Glomerular endothelial cell (primary cell): ENCODE data around the gene BRPF3. TPM values are rescaled to one million over a fixed set of nuclear protein-coding genes. Genes with fewer than 3 reads are reported as not detected.

Experiments
- DNase-seq: peaks from one replicate; pipeline ENCODE4 v3.0.0-alpha.2; 2011; ENCODE audit warnings: low read depth, low spot score; ENCODE audit errors: extremely low read depth
- total RNA-seq: library from RNA; depleted of rRNA; stranded (reverse); fragments of >200 nt; gene quantifications from 2 replicates; pipeline ENCODE4 v1.2.3, GENCODE V29; 2015

The BRPF3 gene
- total RNA-seq, 1 donor from 2014 or later = 21.8 TPM

DNA sequence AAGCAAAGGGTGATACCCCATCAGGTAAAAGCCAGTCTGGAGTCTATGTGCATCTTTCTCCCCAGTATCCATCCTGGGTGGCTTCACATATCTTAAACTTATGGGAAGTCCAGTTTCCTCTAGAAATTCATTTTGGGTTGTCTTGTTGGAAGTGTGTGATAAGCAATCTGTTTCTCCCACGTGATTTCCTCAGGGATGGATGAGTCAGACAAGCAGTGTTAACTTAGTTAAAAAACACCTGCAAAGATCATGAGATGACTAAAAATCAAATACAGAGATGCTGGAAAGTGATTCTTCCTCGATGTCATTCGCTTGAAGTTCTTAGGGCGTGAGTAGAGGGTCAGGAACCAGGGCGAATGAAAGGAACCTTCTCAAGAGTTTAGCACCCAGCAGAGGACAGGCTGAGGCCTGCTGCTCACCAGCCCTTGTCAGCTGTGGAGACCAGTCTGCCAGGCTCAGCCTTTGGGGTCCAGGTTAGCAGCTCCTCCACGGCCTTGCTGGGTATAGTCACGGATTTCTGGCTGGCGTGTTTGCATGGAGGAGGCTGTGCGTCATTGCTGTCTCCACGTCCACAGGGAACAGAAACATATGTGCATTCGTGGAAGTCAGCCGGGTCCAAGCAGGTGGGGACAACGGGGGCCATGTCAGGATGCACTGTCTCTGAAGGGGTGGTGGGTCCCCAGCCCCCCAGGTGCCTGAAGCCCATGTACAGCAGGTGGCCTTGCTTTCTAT is 70.5 kb downstream of the BRPF3 start:
- DNase-seq = no peak

DNA sequence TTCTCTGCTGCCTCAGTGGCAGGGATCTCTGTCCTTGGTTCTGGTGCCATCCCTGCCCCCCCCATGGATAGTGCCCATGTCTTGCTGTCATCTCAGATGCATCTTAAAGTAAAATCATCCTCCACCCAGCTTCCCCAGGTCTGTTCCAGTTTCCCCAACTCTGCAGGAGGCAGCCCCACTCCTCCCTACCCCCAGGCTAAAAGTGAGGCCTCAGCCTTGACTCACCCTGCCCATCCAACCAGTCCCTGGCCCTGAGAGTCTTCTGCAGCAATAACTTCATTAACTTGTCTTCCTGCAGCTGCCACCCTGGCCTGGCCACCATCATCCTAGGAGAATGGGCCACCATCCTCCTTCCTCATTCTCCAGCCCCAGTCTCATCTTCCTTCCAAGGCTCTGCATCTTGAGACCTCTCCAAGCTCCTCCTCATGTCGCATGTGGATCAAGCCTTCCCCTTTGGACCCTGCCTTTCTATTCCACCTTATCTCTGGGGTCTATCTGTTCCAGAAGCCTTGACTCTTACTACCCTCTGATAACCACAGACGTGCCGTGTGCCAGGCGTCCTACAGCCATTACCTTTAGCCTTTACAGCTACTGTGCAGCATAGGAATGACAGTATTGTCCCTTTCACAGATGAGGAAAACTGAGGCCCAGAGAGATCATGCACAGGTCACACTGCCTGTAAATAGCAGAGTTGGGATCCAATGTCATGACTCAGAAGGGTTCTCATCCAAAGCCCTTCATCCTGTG is 71.4 kb downstream of the BRPF3 start:
- DNase-seq = no peak

DNA sequence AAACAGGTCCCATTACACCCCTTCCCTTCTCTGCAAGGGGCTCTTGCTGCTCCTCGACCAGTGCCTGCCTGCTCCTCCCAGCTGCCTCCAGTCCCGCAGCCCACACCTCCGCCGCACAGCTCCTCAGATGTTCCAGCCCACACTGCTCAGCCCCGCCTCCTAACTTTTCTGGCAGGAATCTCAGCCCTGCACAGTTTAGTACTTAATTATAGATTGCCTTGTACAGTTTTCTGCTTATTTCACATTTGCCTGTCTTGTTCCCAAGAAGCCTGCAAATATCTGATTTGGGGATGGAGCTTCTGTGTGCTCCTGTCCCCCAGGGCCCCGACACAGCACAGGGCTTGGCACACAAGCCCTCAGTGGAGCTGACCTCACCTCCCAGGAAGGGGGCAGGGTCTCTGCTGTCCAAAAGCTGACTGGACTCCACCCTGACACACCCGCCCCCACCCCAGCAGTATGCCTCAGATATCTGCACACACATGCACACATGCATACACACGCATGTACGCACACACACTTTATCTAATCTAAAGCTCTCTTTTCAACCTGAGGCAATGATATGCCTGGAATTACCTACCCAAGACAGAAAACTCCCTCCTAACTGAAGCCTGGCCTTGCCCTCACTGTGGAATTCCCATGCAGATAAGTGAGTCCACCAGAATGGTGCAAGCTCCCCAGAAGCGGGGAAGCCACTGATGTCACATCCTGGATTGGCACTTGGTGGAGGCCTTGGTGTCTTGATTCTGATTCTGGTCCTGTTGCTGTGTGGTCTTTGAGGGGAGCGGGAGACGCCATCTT is 72.1 kb downstream of the BRPF3 start:
- DNase-seq = no peak

DNA sequence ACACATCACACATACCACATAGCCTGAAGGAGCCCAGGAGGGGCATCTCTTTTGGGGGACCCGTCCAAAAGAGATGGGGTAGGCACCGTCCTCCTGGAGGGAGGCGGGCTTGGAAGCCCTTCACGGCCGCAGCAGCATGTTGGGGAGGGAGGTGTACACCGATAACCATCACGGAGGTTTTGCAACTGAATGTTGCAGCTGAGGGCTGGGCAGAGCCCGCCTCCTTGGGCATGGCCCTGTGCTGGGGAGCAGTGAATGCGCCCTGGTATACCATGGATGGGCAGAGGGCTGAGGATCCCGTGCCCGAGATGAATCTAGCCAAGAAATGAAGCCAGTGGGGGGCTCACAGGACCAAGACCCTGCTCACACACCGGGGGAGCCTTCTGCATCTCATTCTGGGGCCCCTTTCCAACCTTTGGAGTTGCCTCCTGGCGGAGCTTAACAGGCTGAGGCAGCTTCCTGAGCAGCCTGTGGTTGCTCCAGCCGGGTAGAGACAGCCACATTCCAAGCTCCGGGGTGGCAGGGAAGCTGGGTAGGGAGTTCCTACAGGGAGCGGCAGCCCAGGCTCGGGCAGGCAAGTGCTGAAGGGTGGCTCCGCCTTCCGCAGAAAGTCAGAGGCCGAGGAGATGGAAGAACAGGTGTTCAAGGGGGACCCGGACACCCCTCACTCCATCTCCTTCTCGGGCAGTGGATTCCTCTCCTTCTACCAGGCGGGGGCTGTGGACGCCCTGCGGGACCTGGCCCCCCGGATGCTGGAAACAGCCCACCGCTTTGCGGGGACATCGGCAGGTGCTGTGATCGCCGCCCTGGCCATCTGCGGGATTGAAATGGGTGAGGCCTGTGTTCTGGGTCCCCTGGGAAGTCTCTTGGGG is 73.5 kb downstream of the BRPF3 start, which contains the start of gene PNPLA1:
PNPLA1 (plus strand) TSS at position 227 of the 872 bp plus-strand sequence; CDS start at position 627, 400 bp downstream.
- DNase-seq = no peak

DNA sequence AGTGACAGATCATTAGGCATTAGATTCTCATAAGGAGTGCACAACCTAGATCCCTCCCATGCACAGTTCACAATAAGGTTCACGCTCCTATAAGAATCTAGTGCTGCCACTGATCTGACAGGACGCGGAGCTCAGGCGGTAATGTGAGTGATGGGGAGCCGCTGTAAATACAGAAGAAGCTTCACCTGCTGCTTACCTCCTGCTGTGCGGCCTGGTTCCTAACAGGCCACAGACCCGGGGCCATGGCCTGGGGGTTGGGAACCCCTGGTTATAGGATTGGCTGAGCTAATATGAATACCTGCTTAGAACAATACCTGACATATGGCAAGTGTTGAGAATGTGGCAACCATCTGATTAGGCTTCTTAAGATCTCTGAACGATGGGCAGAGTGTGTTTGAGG is 75.7 kb downstream of the BRPF3 start:
- DNase-seq = no peak

DNA sequence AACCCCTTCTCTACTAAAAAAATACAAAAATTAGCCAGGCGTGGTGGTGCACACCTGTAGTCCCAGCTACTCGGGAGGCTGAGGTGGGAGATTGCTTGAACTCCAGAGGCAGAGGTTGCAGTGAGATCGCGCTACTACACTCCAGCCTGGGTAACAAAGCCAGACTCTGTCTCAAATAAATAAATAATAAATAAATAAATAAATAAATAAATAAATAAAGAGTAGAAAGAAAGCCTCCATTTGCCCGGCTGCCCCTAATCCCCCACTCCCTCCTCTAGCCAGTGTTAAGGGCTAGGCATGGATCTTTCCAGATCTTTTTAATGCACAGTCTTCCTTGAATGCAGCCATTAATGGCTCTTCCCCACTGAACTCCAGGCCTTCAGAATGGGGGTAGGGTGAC is 76.5 kb downstream of the BRPF3 start:
- no peak for DNase-seq

DNA sequence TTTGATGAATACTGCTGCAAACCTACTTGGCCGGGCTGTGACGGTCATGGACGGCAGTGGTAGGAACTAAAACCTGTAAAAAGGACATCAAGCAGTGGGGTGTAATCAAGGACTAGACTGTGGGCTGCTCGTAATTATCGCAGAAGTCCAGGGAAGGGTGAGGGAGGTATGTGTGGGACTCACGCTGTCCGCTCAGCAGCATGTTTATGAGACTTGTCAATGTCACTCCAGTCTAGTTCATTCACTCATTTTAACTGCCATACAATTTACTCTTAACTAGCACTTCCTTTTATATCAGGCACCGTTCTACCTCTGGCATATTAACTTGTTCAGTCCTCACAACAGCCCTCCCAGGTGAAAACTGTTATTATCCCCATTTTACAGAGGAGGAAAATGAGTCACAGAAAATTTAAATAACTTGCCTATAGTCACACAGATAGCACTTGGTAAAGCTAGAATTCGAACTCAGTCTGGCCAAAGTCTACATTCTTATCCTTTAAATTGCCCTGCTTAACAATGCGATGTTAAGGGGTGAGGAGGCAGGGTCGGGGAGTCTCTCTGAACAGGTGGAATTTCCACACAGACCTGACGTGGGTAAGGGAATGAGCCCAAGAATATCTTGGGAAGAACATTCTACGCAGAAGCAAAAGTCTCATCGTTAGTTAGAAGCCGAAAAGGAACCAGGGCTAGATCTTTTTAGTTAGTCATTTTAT is 77.4 kb downstream of the BRPF3 start:
- DNase-seq = no peak

DNA sequence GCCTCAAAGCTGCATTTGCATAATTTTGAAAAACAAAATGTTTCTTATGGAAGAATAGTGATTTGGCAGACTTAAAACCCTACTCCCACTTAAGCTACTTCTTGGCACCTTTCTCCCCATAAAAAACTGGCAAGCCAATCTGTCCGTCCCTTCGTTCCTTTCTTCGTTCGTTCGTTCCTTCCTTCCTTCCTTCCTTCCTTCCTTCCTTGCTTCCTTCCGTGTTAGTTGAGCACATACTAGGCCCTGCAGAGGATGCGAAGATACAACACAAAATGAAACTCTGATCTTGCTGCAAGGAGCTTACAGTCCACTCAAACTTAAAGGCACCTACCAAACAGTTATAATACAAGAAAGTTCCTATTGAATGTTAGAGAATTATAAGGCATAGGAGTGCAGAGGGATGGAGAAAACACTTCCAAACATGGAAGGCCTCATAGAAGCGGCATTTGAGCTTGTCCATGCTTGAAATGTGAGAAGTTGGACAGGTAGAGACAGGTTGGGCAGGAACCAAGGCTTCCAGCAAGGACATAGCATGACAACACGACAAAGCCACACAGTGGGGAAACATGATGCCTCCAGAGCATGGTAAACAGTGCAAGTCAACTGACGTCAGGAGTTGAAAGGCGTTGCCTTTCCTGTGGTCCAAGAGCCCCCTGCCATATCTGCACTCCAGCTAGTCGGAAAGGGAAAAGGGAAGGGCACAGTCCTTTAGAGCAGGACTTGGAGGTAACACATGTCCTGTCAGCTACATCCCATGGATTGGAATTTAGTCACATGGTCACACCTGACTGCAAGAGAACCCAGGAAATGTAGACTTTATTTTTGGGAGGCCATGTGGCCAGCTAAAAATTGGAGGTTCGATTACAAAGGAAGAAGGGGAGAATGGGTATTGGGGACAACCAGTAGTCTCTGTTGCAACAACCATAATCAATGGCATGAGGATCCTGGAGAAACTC is 80.3 kb downstream of the BRPF3 start:
- no peak for DNase-seq

DNA sequence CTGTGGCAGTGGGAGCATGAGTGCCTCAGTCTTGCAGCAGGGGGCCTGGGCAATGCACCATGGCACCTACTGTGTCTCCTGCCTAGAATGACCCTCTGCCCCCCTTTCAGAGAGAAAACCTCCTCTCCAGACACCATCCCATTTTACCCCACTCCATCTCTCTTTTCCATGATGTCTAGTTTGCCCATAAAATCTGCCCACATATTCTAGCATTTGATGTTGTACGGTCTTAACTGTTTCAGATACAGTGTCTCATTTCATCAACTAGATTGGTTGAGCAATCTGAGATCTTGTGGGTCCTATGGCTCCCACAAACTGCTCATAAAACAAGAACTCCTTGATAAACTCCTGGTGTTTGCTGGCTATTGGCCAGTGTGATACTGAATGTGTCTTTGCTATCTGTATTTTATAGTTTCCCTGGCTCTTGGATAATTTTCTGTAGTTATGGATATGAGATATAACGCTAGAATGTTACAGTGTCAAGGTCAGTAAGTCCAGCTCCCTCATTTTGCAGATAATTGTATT is 81.5 kb downstream of the BRPF3 start:
- no peak for DNase-seq

DNA sequence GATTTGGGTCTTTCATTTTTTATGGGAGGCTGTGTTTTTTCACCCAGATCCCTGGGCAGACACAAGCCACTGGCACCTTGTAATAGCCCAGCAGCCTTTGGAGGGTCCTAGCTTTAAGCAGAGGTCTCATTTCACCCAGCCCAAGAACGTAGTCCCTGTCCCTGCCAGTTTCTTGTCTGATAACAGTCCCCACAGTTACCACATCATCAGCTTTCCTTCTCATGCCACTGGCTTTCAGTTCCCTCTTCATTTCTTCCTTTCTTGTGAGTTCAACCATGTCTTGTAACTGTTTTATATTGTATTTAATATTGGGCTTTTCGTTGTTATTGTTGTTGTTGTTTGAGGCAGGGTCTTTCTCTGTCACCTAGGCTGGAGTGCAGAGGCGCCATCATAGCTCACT is 83.9 kb downstream of the BRPF3 start:
- DNase-seq = no peak

DNA sequence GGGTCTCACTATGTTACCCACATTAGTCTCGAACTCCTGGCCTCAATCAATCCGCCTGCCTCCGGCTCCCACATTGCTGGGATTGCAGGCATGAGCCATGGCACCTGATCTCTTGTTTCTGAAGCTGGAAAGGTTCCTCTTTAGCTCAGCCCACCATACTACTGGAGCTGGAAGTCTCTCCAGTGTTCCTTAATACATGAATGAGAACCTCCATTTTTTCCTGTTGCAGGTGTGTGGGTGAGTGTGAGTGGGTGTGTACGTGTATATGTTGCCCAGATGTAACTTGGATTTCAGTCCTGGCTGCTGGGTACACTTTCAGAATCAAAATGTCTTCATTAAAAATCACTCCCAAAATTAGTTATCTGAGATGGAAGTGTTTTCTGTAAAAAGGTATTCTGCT is 84.4 kb downstream of the BRPF3 start:
- no peak for DNase-seq

Other genes starting within 250 kb of the BRPF3 start
- not detected in 2 replicates for gene SLC26A8, start 172.1 kb upstream of the BRPF3 start, total RNA-seq
- gene MAPK14, start 168.9 kb upstream of the BRPF3 start, total RNA-seq = 32.5 and 46.1 TPM in 2 replicates
- 5.8 and 6.2 TPM in 2 replicates for gene MAPK13, start 66.2 kb upstream of the BRPF3 start, total RNA-seq
- gene PNPLA1, start 73.3 kb downstream of the BRPF3 start, total RNA-seq = not detected in 2 replicates
- not detected in 2 replicates for gene BNIP5, start 140.1 kb downstream of the BRPF3 start, total RNA-seq
- gene ETV7, start 190.9 kb downstream of the BRPF3 start, total RNA-seq = 2.5 and 2.7 TPM in 2 replicates
- gene PXT1, start 246.1 kb downstream of the BRPF3 start, total RNA-seq = not detected in 2 replicates
- gene KCTD20, start 246.3 kb downstream of the BRPF3 start, total RNA-seq = 65.0 and 74.7 TPM in 2 replicates